Measurements from ENCODE around the gene NEK5.
"Not testable (repeated sequence)": the region's sequence is repeated elsewhere in the genome, so short reads cannot be mapped to it uniquely, and the experiment has no call there.

The NEK5 gene

DNA sequence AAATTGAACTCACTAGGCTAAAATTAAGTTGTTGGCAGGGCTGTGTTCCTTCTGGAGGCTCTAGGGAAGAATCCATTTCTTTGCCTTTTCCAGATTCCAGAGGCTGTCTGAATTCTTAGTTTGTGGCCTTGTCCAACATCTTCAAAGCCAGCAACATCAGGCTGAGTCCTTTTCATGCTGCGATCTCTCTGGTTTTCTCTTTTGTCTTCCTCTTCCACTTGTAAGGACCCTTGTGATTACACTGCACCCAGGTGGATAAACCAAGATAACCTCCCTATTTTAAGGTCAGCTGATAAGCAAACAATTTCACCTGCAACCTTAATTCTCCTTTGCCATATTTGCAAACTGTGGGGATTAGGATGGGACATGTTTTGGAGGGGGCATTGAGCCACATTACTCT, 92.8 kb downstream of the NEK5 start:
- DNase-seq (ENCODE audit: low read depth) = no peak
- no peak overlapping the region for H3K4me3 ChIP-seq (ENCODE audit: low read depth, low read length)
- no peak for TF ChIP-seq CTCF (conservative IDR thresholded peaks at IDR 0.05; ENCODE audit: low read depth, low read length)

DNA sequence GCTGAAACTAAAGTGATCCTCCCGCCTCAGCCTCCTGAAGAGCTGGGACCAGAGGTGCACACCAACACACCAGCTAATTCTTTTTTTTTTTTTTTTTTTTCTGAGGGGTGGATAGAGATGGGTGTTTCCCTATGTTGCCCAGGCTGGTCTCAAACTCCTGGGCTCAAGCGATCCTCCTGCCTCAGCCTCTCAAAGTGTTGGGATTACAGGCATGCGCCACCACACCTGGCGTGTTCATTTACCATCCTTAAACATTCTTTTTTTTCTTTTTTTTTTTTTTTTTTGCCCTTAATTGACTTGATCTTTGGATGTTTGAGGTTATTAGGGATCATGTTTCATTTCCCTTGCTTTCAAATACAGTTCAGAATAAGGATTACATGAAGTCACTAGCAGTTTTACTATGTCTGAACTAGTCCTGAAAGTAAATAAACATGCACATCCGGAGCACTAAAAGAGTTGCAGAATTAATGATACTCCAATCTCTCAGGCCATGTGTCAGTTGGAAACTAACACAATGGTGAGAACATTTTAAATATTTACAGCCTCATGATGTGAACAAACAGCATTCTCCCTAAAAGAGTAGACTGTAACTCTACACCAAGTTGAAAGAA, 94.2 kb downstream of the NEK5 start:
- DNase-seq (ENCODE audit: low read depth) = peak; percentile 15
- TF ChIP-seq CTCF (conservative IDR thresholded peaks at IDR 0.05; ENCODE audit: low read depth, low read length) = no peak
- no peak overlapping the region for H3K4me3 ChIP-seq (ENCODE audit: low read depth, low read length)

DNA sequence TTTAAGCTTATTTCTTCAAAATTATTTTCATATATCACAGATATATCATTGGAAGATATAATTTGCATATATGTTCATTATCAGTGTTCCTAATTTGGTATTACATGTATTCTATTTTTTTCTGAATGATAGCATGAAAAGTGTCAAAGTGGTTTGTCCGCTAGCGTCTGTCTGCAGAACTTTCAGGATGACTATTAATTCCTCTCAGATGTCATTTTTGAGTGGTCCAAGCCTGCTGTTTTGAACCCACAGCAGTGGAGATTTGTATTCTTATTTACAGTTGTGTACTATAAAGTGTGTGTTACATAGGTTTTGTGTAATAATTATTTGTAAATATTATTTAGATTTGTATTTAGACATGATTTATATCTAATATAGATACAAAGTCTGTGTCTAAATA, 95.8 kb downstream of the NEK5 start:
- H3K4me3 ChIP-seq (ENCODE audit: low read depth, low read length) = no peak overlapping the region
- no peak for DNase-seq (ENCODE audit: low read depth)
- TF ChIP-seq CTCF (conservative IDR thresholded peaks at IDR 0.05; ENCODE audit: low read depth, low read length) = no peak

DNA sequence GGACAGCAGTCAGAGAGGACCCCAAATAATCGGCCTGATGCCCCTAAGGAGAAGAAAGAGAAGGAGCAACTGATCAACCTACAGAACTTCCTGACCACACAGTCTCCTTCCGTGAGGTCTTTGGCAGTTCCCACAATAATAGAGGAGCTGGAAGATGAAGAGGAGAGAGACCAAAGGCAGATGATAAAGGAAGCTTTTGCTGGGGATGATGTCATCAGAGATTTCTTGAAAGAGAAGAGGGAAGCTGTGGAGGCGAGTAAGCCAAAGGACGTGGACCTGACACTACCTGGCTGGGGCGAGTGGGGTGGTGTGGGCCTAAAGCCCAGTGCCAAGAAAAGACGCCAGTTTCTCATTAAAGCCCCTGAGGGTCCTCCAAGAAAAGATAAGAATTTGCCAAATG, 98.5 kb downstream of the NEK5 start:
- DNase-seq (ENCODE audit: low read depth); H3K4me3 ChIP-seq (ENCODE audit: low read depth, low read length): not testable (repeated sequence)

- no peak for DNase-seq (ENCODE audit: low read depth)
- no peak overlapping the region for H3K4me3 ChIP-seq (ENCODE audit: low read depth, low read length)
- TF ChIP-seq CTCF (conservative IDR thresholded peaks at IDR 0.05; ENCODE audit: low read depth, low read length) = no peak
These were observed 99.3 kb downstream of the NEK5 start for GRCh38 chr13:52029569-52029968.

DNA sequence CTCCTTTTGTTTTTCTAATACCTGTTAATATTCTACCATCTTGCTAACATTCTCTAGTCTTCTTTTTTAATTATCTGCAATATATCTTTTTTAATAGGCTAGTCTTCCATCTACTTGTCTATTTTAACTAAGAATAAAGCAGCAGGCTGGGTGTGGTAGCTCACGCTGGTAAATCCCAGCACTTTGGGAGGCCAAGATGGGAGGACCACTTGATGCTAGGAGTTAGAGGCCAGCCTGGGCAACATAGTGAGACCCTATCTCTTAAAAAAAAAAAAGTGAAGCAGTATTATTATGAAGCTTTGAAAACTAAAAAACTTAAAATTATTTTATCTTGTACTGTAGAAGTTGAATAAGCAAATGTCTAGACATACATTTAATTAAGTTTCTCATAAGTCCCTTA, 101.0 kb downstream of the NEK5 start:
- no peak overlapping the region for H3K4me3 ChIP-seq (ENCODE audit: low read depth, low read length)
- no peak for TF ChIP-seq CTCF (conservative IDR thresholded peaks at IDR 0.05; ENCODE audit: low read depth, low read length)
- DNase-seq (ENCODE audit: low read depth) = no peak

- no peak overlapping the region for H3K4me3 ChIP-seq (ENCODE audit: low read depth, low read length)
- no peak for DNase-seq (ENCODE audit: low read depth)
- no peak for TF ChIP-seq CTCF (conservative IDR thresholded peaks at IDR 0.05; ENCODE audit: low read depth, low read length)
These were observed 102.6 kb downstream of the NEK5 start for GRCh38 chr13:52026246-52026626.

All from choroid plexus epithelial cell (primary cell).